ENCODE results near the gene PLEKHH3. TPM values are rescaled to one million over a fixed set of nuclear protein-coding genes. Genes with fewer than 3 reads are reported as not detected.

PLEKHH3 gene
- total RNA-seq, 1 experiment from 2014 or later = 11.9 TPM

- no peaks in the 10 kb centered on the region for H3K9me3 ChIP-seq (ENCODE audit: low read depth, low read length, poor library complexity, severe bottlenecking)
- TF ChIP-seq, protein P1, sequence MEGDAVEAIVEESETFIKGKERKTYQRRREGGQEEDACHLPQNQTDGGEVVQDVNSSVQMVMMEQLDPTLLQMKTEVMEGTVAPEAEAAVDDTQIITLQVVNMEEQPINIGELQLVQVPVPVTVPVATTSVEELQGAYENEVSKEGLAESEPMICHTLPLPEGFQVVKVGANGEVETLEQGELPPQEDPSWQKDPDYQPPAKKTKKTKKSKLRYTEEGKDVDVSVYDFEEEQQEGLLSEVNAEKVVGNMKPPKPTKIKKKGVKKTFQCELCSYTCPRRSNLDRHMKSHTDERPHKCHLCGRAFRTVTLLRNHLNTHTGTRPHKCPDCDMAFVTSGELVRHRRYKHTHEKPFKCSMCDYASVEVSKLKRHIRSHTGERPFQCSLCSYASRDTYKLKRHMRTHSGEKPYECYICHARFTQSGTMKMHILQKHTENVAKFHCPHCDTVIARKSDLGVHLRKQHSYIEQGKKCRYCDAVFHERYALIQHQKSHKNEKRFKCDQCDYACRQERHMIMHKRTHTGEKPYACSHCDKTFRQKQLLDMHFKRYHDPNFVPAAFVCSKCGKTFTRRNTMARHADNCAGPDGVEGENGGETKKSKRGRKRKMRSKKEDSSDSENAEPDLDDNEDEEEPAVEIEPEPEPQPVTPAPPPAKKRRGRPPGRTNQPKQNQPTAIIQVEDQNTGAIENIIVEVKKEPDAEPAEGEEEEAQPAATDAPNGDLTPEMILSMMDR (conservative IDR thresholded peaks at IDR 0.05; ENCODE audit: low read depth, low read length) = no peak
- TF ChIP-seq EZH2 (IDR thresholded peaks at IDR 0.05; ENCODE audit: borderline replicate concordance, low read depth, low read length, poor library complexity, severe bottlenecking) = no peak
- POLR2A ChIA-PET (ENCODE audit: low non-redundant PET) = no interaction called here
- no peak overlapping the region for H3K4me3 ChIP-seq (ENCODE audit: low read depth, low read length, poor library complexity, severe bottlenecking)
- BruUV-seq (replicated peaks) = no TSS peak
- no peaks in the 10 kb centered on the region for H3K27me3 ChIP-seq (replicated peaks; ENCODE audit: insufficient read depth, low read depth, low read length, poor library complexity)
- CTCF ChIA-PET = no interaction called here
- peaks cover 4% of the 10 kb centered on the region for H3K4me1 ChIP-seq (ENCODE audit: insufficient read depth, low read length, poor library complexity, severe bottlenecking)
- no peak overlapping the region for H3K27ac ChIP-seq (ENCODE audit: low read depth, low read length, poor library complexity, severe bottlenecking)
- H3K36me3 ChIP-seq (ENCODE audit: insufficient read depth, low read length, poor library complexity, severe bottlenecking) = no peaks in the 10 kb centered on the region
- no peak for DNase-seq (ENCODE audit: low spot score)
- intact Hi-C loops (cut with micrococcal nuclease; ENCODE audit: unreplicated experiment) = no loop called here
Measured at GRCh38 chr17:42687707-42688320, 11.0 kb upstream of the PLEKHH3 start.

DNA sequence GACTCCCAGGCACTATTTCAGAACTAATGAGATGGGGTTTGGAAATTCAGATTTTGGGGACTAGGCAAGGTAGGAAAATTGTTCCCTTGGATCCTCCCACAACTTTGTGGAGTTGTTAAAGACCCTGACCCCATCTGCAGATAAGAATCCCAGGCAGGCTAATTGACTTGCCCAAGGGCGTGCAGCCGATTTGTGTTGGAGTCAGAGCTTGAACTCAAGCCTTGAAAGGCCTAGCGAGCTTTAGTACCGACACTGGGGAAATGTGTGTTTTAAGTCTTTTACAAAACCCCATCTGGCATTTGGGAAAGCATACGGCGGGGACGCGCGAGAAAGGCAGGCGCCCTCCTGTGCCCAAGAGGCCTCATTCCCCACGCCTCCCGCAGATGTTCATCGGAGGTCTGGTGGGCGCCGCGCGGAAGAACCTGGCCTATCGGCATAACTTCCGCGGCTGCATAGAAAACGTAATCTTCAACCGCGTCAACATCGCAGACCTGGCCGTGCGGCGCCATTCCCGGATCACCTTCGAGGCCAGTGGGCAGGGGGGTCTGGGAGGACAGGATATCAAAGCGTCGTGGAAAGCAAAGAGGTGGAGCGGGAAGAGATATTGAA is 9.8 kb upstream of the PLEKHH3 start:
- CTCF ChIA-PET = no interaction called here
- no peaks in the 10 kb centered on the region for H3K36me3 ChIP-seq (ENCODE audit: insufficient read depth, low read length, poor library complexity, severe bottlenecking)
- POLR2A ChIA-PET (ENCODE audit: low non-redundant PET) = no interaction called here

GRCh38 chr17:42685831-42686230 is 9.0 kb upstream of the PLEKHH3 start:
- intact Hi-C loops (cut with micrococcal nuclease; ENCODE audit: unreplicated experiment) = no loop called here
- Histone ChIP-seq H3K27me3 (replicated peaks; ENCODE audit: insufficient read depth, low read depth, low read length, poor library complexity) (no peaks in the 10 kb centered on the region), H3K4me3 (ENCODE audit: low read depth, low read length, poor library complexity, severe bottlenecking) (no peak overlapping the region), H3K9me3 (ENCODE audit: low read depth, low read length, poor library complexity, severe bottlenecking) (no peaks in the 10 kb centered on the region), H3K36me3 (ENCODE audit: insufficient read depth, low read length, poor library complexity, severe bottlenecking) (no peaks in the 10 kb centered on the region), H3K4me1 (ENCODE audit: insufficient read depth, low read length, poor library complexity, severe bottlenecking) (peaks cover 14% of the 10 kb centered on the region), H3K27ac (ENCODE audit: low read depth, low read length, poor library complexity, severe bottlenecking) (no peak overlapping the region)
- ChIA-PET POLR2A (ENCODE audit: low non-redundant PET) (no interaction called here), CTCF (no interaction called here)
- TF ChIP-seq, protein P1 (conservative IDR thresholded peaks at IDR 0.05; ENCODE audit: low read depth, low read length) = no peak
- no peak for TF ChIP-seq EZH2 (IDR thresholded peaks at IDR 0.05; ENCODE audit: borderline replicate concordance, low read depth, low read length, poor library complexity, severe bottlenecking)
- DNase-seq (ENCODE audit: low spot score) = no peak
- BruUV-seq (replicated peaks) = no TSS peak

More for the DNA sequence above, 9.8 kb upstream of the PLEKHH3 start:
- Histone ChIP-seq H3K27me3 (replicated peaks; ENCODE audit: insufficient read depth, low read depth, low read length, poor library complexity) (no peaks in the 10 kb centered on the region), H3K4me3 (ENCODE audit: low read depth, low read length, poor library complexity, severe bottlenecking) (no peak overlapping the region), H3K27ac (ENCODE audit: low read depth, low read length, poor library complexity, severe bottlenecking) (no peak overlapping the region), H3K4me1 (ENCODE audit: insufficient read depth, low read length, poor library complexity, severe bottlenecking) (peaks cover 9% of the 10 kb centered on the region), H3K9me3 (ENCODE audit: low read depth, low read length, poor library complexity, severe bottlenecking) (no peaks in the 10 kb centered on the region)
- intact Hi-C loops (cut with micrococcal nuclease; ENCODE audit: unreplicated experiment) = no loop called here
- BruUV-seq (replicated peaks) = no TSS peak
- no peak for DNase-seq (ENCODE audit: low spot score)
- TF ChIP-seq, protein P1 (conservative IDR thresholded peaks at IDR 0.05; ENCODE audit: low read depth, low read length) = no peak
- TF ChIP-seq EZH2 (IDR thresholded peaks at IDR 0.05; ENCODE audit: borderline replicate concordance, low read depth, low read length, poor library complexity, severe bottlenecking) = no peak

Data from A673 (cell line).